GM20000 (cell line): ENCODE measurements around the gene MIPOL1.
"Not testable (repeated sequence)": the region's sequence is repeated elsewhere in the genome, so short reads cannot be mapped to it uniquely, and the experiment has no call there.

Experiments used
- DNase-seq: peaks from one replicate; pipeline ENCODE4 v3.0.0; 2012; ENCODE audit warnings: low spot score
- CTCF ChIP-seq: IDR thresholded peaks from 2 replicates; pipeline ENCODE4 v1.5.1; 2012; ENCODE audit warnings: mild to moderate bottlenecking, control low read depth; ENCODE audit errors: extremely low read depth, missing control alignments

Gene MIPOL1, protein sequence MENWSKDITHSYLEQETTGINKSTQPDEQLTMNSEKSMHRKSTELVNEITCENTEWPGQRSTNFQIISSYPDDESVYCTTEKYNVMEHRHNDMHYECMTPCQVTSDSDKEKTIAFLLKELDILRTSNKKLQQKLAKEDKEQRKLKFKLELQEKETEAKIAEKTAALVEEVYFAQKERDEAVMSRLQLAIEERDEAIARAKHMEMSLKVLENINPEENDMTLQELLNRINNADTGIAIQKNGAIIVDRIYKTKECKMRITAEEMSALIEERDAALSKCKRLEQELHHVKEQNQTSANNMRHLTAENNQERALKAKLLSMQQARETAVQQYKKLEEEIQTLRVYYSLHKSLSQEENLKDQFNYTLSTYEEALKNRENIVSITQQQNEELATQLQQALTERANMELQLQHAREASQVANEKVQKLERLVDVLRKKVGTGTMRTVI

GRCh38 chr14:37197421-37198272 is at the start of gene MIPOL1:
MIPOL1 (plus strand) TSS chr14:37197937; CDS start chr14:37247889, 49,952 bp downstream.
- no peak for DNase-seq
- TF ChIP-seq CTCF = no peak

- TF ChIP-seq CTCF = peak; percentile 17
- DNase-seq = no peak
These were observed 47.3 kb upstream of the MIPOL1 start for GRCh38 chr14:37150414-37150813.

GRCh38 chr14:37153005-37153404 is 44.7 kb upstream of the MIPOL1 start:
- DNase-seq = no peak
- no peak for TF ChIP-seq CTCF

- TF ChIP-seq CTCF = no peak
- no peak for DNase-seq
These were observed 44.3 kb upstream of the MIPOL1 start for GRCh38 chr14:37153483-37153882.

GRCh38 chr14:37157987-37158386 is 39.8 kb upstream of the MIPOL1 start:
- no peak for TF ChIP-seq CTCF
- no peak for DNase-seq

GRCh38 chr14:37162307-37162706 is 35.4 kb upstream of the MIPOL1 start:
- not testable (repeated sequence) for DNase-seq

DNA sequence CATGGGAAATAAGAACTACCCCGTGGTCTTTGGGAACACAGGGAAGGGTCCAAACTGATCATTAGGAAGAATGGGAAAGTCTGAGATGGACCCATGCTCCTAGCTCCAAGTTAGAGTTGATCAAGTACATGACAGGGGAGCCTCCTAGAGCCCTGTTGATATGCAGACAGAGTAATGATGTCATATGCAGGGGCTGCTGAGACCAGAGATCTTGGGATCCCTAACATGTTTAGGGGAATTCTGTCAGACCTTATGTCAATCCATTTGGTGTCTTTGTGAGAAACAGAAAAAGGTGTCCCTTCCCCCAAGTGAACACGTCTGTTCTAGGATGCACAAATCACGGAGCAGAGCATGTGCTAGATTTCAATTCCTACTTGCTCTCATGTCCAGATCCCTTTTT is 31.9 kb upstream of the MIPOL1 start:
- DNase-seq = no peak
- TF ChIP-seq CTCF = no peak
